T-helper 1 cell treated with Interleukin-12 subunit alpha and Interleukin-12 subunit beta and Interleukin-4 antibody, amounts not matched to agents 30 μg/mL and 1 μg/mL, for 36 hours (primary cell): Measurements from ENCODE around the gene UBAC2.

Source experiments
- H3K27ac Mint-ChIP-seq: one replicate; pipeline ENCODE4 v1.8.0; 2021; ENCODE audit warnings: mild to moderate bottlenecking, mixed read lengths
- H3K27me3 Mint-ChIP-seq: one replicate; pipeline ENCODE4 v1.8.0; 2021; ENCODE audit warnings: low read depth, mixed read lengths
- H3K36me3 Mint-ChIP-seq: one replicate; pipeline ENCODE4 v1.8.0; 2021; ENCODE audit warnings: low read depth, mixed read lengths
- H3K4me1 Mint-ChIP-seq: one replicate; pipeline ENCODE4 v1.8.0; 2021; ENCODE audit warnings: low read depth, mixed read lengths
- H3K4me3 Mint-ChIP-seq: one replicate; pipeline ENCODE4 v1.8.0; 2021; ENCODE audit warnings: mild to moderate bottlenecking, moderate library complexity, mixed read lengths
- H3K9me3 Mint-ChIP-seq: one replicate; pipeline ENCODE4 v1.8.0; 2021; ENCODE audit warnings: mixed read lengths

UBAC2 gene

DNA sequence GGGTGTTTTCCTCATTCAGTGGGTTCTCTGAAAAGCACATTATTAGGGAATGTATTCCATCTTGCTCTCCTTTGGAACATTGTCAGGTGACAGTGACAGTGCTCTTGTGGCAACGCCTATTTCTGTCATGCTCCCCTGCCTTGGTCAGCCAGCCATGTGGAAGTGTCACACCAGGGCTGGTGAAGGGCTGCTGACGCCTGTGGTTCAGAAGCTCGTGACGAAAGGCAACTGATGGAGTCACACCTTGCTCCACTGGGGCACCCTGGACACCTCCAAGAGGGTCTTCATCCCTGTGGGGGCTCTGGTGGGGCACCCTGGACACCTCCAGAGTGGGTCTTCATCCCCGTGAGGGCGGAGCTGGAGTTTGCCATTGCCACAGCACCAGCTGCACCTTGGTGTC, 175.5 kb downstream of the UBAC2 start:
- Mint-ChIP-seq H3K27ac (no peak overlapping the region), H3K27me3 (peaks cover 7% of the 10 kb centered on the region), H3K9me3 (no peaks in the 10 kb centered on the region), H3K4me1 (peaks cover 48% of the 10 kb centered on the region), H3K36me3 (peaks cover 52% of the 10 kb centered on the region), H3K4me3 (no peak overlapping the region)

DNA sequence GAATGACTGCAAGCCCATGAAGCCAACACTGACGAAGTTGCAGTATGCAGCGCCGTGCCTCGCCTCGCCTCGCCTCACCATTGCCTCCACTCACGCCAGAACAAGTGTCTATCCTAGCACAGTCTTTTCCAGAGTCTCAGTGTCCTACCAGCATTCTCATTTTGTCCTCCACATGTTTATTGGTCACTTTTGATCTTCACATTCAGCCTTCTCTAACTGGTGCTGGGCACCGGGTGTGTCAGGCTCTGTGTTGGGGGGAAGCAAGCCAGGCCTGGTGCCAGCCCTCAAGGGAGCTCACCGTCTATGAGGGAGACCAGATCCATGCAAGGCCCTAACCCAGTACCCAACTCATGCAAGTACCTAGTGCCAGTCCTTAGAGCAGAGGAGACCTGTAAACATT, 176.3 kb downstream of the UBAC2 start:
- H3K27ac Mint-ChIP-seq = no peak overlapping the region
- H3K9me3 Mint-ChIP-seq = no peaks in the 10 kb centered on the region
- no peak overlapping the region for H3K4me3 Mint-ChIP-seq
- H3K27me3 Mint-ChIP-seq = peaks cover 9% of the 10 kb centered on the region
- peaks cover 55% of the 10 kb centered on the region for H3K36me3 Mint-ChIP-seq
- H3K4me1 Mint-ChIP-seq = peaks cover 52% of the 10 kb centered on the region

DNA sequence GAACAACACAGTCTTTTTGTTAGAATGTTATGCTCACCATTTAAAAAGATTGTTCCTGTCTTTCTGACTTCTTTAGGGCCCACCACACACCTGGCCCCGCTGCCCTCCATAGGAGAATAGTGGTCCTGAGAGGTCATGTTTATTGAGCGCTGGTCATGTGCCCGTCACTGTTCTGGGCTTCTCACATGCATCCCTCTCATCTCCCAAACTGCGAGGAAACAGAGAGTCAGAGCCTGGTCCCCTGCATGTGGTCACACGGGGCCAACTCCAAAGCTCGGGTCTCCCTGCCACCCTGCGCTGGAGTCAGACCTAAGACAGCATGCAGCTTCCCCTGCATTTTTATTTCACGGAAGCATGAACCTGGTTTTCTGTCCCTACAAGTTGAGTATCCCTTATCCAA, 177.0 kb downstream of the UBAC2 start:
- Mint-ChIP-seq H3K4me3 (no peak overlapping the region), H3K27ac (no peak overlapping the region), H3K27me3 (peaks cover 10% of the 10 kb centered on the region), H3K36me3 (peaks cover 54% of the 10 kb centered on the region), H3K4me1 (peaks cover 52% of the 10 kb centered on the region), H3K9me3 (no peaks in the 10 kb centered on the region)

DNA sequence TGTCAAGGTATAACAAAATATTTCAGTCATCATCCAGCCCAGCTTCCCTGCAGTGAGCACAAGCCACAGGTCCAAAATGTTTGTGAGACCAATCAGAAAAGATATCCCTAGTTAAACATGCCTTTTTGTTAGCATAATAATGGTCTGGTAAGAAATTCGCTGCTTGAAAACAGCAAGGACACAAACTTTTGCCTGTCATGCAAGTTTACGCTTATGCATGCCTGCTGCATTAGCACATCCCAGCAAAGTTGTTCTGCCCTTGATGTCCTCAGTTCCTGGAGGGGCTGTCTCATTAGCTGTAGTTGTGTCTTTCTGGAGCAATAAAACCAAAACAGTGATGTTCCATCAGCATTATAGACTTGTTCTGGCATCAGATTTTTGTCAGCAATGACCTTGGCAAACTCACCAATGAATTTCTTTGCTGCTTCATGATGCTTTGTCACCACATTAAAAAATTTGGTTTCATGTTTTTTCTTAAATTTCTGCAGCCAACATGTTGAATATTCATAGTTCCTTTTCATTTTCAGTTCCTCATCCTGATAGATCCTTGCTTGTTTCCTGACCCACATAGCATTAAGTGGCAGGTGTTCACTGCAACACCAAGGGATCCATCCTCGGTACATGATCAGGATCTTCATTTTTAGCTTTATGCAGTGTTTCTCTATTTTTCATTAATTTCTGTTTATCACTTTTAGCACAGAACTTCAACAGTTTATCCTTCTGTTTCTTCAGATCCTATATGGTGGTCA, 178.5 kb downstream of the UBAC2 start:
- Mint-ChIP-seq H3K9me3 (no peaks in the 10 kb centered on the region), H3K4me3 (no peak overlapping the region), H3K27ac (no peak overlapping the region), H3K4me1 (peaks cover 59% of the 10 kb centered on the region), H3K27me3 (peaks cover 2% of the 10 kb centered on the region), H3K36me3 (peaks cover 49% of the 10 kb centered on the region)

DNA sequence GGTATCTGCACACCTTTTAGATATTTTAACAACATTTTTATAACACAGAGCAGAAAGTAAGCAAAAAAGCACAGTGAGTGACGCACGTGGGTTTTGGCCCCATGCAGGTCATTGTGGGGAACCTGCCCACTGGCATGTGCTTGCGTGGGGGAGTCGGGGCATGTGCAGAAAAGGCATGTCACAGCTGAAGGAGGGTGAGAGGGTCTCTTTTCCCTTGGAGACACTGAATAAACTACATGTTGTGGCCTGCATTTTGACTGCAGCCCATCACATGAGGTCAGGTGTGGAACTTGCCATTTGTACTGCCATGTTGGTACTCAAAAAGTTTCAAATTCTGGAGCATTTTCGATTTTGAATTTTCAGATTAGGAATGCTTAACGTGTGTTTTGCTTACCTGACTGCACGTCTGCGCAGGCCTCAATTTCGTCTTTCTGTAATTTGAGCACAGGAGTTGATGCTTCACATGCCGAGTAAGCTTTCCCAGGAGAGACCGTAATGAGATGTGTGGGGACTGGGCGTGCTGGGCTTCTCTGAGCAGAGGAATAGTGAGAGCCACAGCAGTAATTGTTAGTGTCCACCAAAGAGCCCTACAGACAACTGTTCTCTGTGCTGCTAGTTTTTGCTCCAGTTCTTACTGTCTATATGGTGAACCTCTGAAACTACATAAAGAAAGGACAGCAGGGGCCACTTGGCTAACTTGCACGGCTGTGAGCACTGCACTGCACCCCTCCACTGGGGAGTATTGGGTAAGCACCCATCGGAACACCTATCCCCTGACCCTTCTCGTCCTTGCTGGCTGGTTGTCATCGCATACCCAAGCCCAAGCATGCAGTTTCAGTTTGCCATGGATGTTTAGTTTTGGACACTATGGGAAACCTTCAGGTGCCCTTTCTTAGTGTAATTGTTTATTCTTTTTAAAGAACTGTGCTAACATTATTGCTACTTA, 179.5 kb downstream of the UBAC2 start:
- Mint-ChIP-seq H3K4me3 (no peak overlapping the region), H3K9me3 (no peaks in the 10 kb centered on the region), H3K27me3 (peaks cover 2% of the 10 kb centered on the region), H3K27ac (peak overlapping the region; percentile 70), H3K36me3 (peaks cover 43% of the 10 kb centered on the region), H3K4me1 (peaks cover 57% of the 10 kb centered on the region)

DNA sequence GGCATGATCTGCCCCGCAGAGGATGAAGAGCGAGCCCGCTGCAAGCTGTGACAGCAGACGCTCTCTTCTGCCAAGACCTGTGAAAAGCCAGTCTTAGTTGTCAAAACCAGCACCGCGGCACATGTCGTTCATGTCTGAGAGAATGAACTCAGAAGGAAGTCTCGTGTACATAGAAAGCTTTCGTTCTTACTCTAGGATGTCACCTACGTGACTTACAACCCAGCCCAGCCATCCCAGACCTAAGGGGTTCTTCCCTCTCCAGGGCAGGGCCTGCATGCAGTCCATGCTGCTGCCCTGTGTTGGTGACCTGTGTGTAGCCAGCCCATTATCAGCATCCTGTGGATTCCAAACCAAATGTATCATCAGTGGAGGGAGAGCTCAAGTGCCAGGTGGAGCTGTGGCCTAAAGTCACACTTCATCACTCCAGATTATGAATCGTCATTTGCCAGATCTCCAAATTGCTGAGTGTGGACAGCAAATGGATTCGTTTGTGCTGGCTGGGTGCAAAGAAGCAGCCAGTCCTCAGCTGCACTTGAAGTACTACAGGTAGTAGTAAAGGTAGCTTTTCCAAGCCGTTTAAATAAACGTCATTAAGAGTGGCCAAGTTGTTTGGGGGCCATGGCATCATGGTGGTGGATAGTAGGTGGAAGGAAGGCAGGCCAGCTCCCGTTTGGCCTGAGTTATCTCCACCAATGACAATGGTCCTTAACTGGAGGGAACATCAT, 180.4 kb downstream of the UBAC2 start:
- Mint-ChIP-seq H3K27ac (peak overlapping the region; percentile 70), H3K9me3 (no peaks in the 10 kb centered on the region), H3K4me3 (peak overlapping the region; percentile 60), H3K4me1 (peaks cover 49% of the 10 kb centered on the region), H3K36me3 (peaks cover 41% of the 10 kb centered on the region), H3K27me3 (peaks cover 2% of the 10 kb centered on the region)

DNA sequence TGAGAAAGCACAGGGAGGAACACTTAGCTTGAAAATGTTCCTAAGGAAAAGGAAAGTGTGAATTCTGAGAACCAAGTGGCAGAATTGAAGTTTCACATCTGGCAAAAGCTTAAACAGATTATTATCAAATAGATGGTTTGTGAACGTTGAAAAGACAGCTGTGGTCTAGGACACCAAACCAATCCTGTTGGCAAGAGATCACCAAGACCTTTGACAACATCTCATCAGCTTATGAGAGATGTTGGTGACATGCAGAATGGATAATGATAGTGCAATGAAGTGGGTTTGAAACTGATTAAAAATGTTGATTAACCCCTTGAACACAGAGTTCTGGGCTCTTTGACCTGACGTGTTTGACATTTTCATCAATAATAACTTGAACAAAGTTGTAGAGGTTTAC, 181.1 kb downstream of the UBAC2 start:
- Mint-ChIP-seq H3K27me3 (peaks cover 2% of the 10 kb centered on the region), H3K27ac (peak overlapping the region; percentile 28), H3K4me1 (peaks cover 49% of the 10 kb centered on the region), H3K9me3 (no peaks in the 10 kb centered on the region), H3K4me3 (peak overlapping the region; percentile 16), H3K36me3 (peaks cover 37% of the 10 kb centered on the region)

DNA sequence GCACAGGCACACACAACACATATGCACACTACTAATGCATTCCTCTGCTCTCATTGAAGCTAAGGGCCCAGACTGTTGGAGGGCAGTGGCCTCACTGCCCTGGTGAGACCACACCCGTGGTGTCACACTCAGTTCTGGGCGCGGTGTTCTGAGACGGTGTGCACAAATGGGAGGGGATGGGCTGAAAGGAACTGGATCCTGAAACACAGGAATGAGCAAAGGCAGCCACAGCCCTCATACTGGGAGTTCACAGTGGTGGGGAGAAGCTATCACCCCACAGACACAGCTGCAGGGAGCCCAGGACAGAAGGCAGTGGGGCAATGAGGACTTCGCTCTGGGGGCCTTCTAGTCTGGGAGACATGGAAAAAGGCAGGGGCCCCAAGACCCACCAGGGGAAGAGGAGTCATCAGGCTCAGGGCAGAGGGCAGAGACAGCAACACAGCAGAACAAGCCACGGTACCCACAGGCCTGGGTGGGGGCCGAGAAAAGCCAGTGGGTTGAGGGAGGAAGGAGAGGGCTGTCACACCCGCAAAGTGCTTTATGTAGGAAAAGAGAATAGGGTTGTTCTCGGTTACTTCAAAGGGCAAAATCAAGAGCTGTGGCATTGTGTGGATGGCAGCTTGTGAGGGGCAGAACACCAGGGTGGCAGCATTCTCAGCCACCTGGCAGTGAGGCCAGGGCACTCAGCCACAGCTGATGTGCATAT, 181.9 kb downstream of the UBAC2 start:
- peaks cover 36% of the 10 kb centered on the region for H3K36me3 Mint-ChIP-seq
- peaks cover 52% of the 10 kb centered on the region for H3K4me1 Mint-ChIP-seq
- peak overlapping the region; percentile 55 for H3K4me3 Mint-ChIP-seq

DNA sequence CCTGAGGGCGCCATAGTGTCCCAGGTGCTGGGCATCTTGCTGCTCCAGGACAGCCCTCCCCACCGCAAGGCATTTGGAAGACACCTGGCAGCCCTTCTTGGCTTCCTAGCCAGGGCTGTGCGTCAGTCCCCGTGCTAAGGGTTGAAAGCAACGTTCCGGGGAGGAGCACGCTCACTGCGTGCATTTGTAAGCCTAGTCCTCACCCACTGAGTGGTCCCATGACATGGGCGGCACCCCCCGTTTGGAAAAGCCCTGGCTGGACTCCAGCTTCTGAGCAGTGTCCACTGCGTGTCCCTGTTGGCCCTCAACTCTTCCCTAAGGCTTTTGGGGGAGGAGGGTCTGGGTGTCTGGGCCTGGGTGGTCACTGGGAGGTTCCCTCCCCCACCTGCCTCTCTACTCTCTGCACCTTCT, 182.9 kb downstream of the UBAC2 start:
- Mint-ChIP-seq H3K4me1 (peaks cover 53% of the 10 kb centered on the region), H3K27ac (peak overlapping the region; percentile 59), H3K27me3 (peaks cover 2% of the 10 kb centered on the region), H3K36me3 (peaks cover 30% of the 10 kb centered on the region), H3K4me3 (peak overlapping the region; percentile 62), H3K9me3 (no peaks in the 10 kb centered on the region)

More for the DNA sequence above, 181.9 kb downstream of the UBAC2 start:
- peaks cover 2% of the 10 kb centered on the region for H3K27me3 Mint-ChIP-seq
- H3K9me3 Mint-ChIP-seq = no peaks in the 10 kb centered on the region
- peak overlapping the region; percentile 83 for H3K27ac Mint-ChIP-seq

DNA sequence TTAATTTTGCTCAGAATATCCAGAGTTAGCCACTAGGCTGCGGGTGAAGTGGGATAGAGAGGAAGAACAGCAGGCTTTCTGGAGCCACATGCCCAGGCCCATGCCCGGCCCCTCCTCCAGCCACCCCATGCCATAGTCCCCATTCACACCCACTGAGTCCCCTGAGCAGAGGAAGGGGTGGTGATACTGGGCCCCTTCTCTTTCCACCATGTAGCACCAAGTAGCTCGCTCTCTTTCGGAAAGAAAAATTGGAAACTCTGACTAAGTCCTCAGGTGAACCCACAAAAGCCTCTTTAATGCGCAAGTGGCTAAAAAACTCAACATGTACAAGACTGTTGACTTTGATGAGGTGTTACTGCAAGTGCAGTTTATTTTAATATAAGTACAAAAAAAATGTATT, 183.3 kb downstream of the UBAC2 start:
- peaks cover 53% of the 10 kb centered on the region for H3K4me1 Mint-ChIP-seq
- H3K36me3 Mint-ChIP-seq = peaks cover 26% of the 10 kb centered on the region
- H3K27ac Mint-ChIP-seq = peak overlapping the region; percentile 22
- H3K9me3 Mint-ChIP-seq = no peaks in the 10 kb centered on the region
- peak overlapping the region; percentile 5 for H3K4me3 Mint-ChIP-seq
- peaks cover 2% of the 10 kb centered on the region for H3K27me3 Mint-ChIP-seq

DNA sequence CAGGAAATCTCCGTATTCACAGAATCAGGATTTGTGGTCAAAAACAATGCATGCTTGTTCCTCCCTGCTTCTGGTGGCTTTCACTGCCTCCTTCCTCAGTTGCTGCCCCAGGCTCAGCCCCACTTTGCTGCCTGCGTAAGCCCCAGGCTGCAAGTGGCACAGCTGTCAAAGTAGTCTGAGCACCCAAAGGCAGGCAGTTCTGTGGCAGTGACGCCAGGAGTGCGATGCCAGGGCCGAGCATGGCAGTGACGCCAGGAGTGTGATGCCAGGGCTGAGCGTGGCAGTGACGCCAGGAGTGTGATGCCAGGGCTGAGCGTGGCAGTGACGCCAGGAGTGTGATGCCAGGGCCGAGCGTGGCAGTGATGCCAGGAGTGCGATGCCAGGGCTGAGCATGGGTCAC, 183.8 kb downstream of the UBAC2 start:
- peaks cover 26% of the 10 kb centered on the region for H3K36me3 Mint-ChIP-seq
- peaks cover 51% of the 10 kb centered on the region for H3K4me1 Mint-ChIP-seq
- no peak overlapping the region for H3K4me3 Mint-ChIP-seq
- H3K27me3 Mint-ChIP-seq = peaks cover 2% of the 10 kb centered on the region
- H3K27ac Mint-ChIP-seq = no peak overlapping the region
- H3K9me3 Mint-ChIP-seq = no peaks in the 10 kb centered on the region

DNA sequence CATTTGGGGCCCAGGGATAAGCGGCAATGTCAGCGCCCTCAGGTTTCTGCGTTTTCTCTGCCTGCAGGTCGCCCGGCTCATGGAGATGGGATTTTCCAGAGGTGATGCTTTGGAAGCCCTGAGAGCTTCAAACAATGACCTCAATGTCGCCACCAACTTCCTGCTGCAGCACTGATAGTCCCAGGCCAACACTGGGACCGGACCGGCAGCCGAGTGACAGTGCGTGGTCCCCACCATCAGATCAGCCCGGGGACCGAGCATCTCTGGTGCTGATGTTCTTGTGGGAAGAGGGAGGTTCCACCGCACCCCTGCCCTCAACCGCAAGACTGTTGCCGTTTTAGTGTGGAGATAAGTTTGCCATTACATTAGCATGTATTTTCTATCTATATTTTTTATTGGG, 184.5 kb downstream of the UBAC2 start:
- Mint-ChIP-seq H3K9me3 (no peaks in the 10 kb centered on the region), H3K4me1 (peaks cover 49% of the 10 kb centered on the region), H3K36me3 (peaks cover 24% of the 10 kb centered on the region), H3K27ac (no peak overlapping the region), H3K4me3 (no peak overlapping the region), H3K27me3 (peaks cover 2% of the 10 kb centered on the region)

DNA sequence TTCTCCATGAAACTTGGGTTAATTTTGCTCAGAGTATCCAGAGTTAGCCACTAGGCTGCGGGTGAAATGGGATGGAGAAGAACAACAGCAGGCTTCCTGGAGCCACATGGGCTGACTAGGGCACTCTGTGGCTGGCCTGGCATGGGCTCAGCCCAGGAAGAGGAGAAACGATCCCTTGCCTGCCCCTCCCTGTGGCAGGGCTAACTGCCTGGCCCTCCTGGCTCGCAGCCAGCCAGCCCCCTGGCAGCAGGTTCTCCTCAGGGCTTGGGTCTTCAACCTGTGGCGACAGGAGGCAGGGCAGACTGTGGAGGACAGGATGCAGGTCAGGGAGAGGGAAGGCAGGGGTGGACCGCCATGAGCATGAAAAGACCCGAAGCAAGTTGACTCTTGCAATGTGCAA, 185.3 kb downstream of the UBAC2 start:
- Mint-ChIP-seq H3K27me3 (peaks cover 2% of the 10 kb centered on the region), H3K4me1 (peaks cover 41% of the 10 kb centered on the region), H3K36me3 (peaks cover 21% of the 10 kb centered on the region), H3K4me3 (no peak overlapping the region), H3K9me3 (no peaks in the 10 kb centered on the region), H3K27ac (no peak overlapping the region)

DNA sequence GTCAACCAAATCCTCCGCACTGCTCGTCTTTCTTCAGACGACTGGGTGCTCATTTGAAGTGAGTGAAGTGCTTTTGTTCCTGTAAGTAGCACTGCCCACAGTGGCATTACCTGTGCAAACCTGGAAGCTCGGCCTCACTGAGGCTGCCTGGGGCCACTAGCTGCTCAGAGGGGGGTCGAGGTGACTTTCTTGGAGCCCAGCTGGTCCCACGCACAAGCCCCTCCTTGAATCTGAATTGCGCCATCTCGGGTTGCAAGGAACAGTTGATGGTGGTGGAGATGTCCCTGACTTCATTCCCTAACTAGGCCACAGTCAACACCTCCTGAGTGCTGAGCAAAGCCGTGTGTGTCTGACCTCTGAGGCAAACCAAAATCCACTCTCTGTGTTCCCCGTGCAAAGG, 185.8 kb downstream of the UBAC2 start:
- Mint-ChIP-seq H3K4me1 (peaks cover 36% of the 10 kb centered on the region), H3K27me3 (peaks cover 2% of the 10 kb centered on the region), H3K9me3 (no peaks in the 10 kb centered on the region), H3K4me3 (no peak overlapping the region), H3K36me3 (peaks cover 15% of the 10 kb centered on the region), H3K27ac (no peak overlapping the region)
